Measurements from ENCODE around the gene TMEM242.

TMEM242 gene

GRCh38 chr6:157268835-157269234, 54.5 kb downstream of the TMEM242 start:
- no peak for DNase-seq

GRCh38 chr6:157268396-157268795, 54.9 kb downstream of the TMEM242 start:
- DNase-seq: no peak

GRCh38 chr6:157267654-157268053, 55.7 kb downstream of the TMEM242 start:
- no peak for DNase-seq

GRCh38 chr6:157267109-157267611, 56.2 kb downstream of the TMEM242 start:
- no peak for DNase-seq

GRCh38 chr6:157266274-157267101, 56.8 kb downstream of the TMEM242 start:
- no peak for DNase-seq

- DNase-seq: peak in 2 of 3 experiments; percentile 30 to 59
Measured at GRCh38 chr6:157265635-157266034, 57.7 kb downstream of the TMEM242 start.

GRCh38 chr6:157265186-157265585, 58.1 kb downstream of the TMEM242 start:
- DNase-seq: no peak

GRCh38 chr6:157264701-157265100, 58.6 kb downstream of the TMEM242 start:
- peak; percentile 49 to 67 (median 65) for DNase-seq

GRCh38 chr6:157263881-157264397, 59.4 kb downstream of the TMEM242 start:
- DNase-seq: no peak

- no peak for DNase-seq
Measured at GRCh38 chr6:157263146-157263545, 60.2 kb downstream of the TMEM242 start.

- DNase-seq: no peak
Measured at GRCh38 chr6:157261606-157262005, 61.7 kb downstream of the TMEM242 start.

- no peak for DNase-seq
Measured at GRCh38 chr6:157260735-157261410, 62.4 kb downstream of the TMEM242 start.

- DNase-seq: no peak
Measured at GRCh38 chr6:157259443-157259842, 63.9 kb downstream of the TMEM242 start.

- DNase-seq: no peak
Measured at GRCh38 chr6:157258878-157259277, 64.4 kb downstream of the TMEM242 start.

GRCh38 chr6:157255079-157255478, 68.2 kb downstream of the TMEM242 start:
- DNase-seq: no peak

GRCh38 chr6:157254538-157254937, 68.8 kb downstream of the TMEM242 start:
- no peak for DNase-seq

GRCh38 chr6:157253699-157254098, 69.6 kb downstream of the TMEM242 start:
- DNase-seq: peak in 1 of 3 experiments; percentile 25

GRCh38 chr6:157253017-157253416, 70.3 kb downstream of the TMEM242 start:
- DNase-seq: no peak

GRCh38 chr6:157251586-157252247, 71.6 kb downstream of the TMEM242 start:
- no peak for DNase-seq

GRCh38 chr6:157249826-157250225, 73.5 kb downstream of the TMEM242 start:
- no peak for DNase-seq

- no peak for DNase-seq
Measured at GRCh38 chr6:157248264-157248663, 75.1 kb downstream of the TMEM242 start.

- DNase-seq: no peak
Measured at GRCh38 chr6:157246771-157247484, 76.4 kb downstream of the TMEM242 start.

Data from NCI-H1417 (cell line).